Brain microvascular endothelial cell (primary cell): Measurements from ENCODE around the gene CTNS.
A peak's percentile ranks its signal among the peaks of the same experiment; 100 is the strongest.

Experiments used
- DNase-seq: peaks from one replicate; pipeline ENCODE4 v3.0.0-alpha.2; 2020
- H3K27ac ChIP-seq: fragments of 250-450 bp; sonication (Bioruptor Pico); 2 replicates; pipeline ENCODE4 v1.5.1; 2020; ENCODE audit warnings: mild to moderate bottlenecking, moderate library complexity
- H3K27me3 ChIP-seq: fragments of 250-450 bp; sonication (Bioruptor Pico); replicated peaks from 2 replicates; pipeline ENCODE4 v1.5.1; 2020; ENCODE audit warnings: mild to moderate bottlenecking
- H3K36me3 ChIP-seq: fragments of 250-450 bp; sonication (Bioruptor Pico); replicated peaks from 2 replicates; pipeline ENCODE4 v1.5.1; 2020; ENCODE audit warnings: mild to moderate bottlenecking
- H3K4me3 ChIP-seq: 2 replicates; pipeline ENCODE4 v1.5.1; 2011; ENCODE audit warnings: low read depth, mild to moderate bottlenecking, control low read depth, low read length, moderate library complexity
- in situ Hi-C: cut with HindIII; loops from 2 replicates; pipeline ENCODE4 v1.10.0; 2017; ENCODE audit warnings: low sequenced_read_pairs, low pct_ligation_motif_present
- TF ChIP-seq, protein P1 (sequence below): IDR thresholded peaks from 2 replicates; pipeline ENCODE4 v1.5.1; 2011; ENCODE audit warnings: low read depth, mild to moderate bottlenecking, moderate library complexity, low read length, control low read depth, inconsistent platforms; ENCODE audit errors: missing control alignments

CTNS gene

DNA sequence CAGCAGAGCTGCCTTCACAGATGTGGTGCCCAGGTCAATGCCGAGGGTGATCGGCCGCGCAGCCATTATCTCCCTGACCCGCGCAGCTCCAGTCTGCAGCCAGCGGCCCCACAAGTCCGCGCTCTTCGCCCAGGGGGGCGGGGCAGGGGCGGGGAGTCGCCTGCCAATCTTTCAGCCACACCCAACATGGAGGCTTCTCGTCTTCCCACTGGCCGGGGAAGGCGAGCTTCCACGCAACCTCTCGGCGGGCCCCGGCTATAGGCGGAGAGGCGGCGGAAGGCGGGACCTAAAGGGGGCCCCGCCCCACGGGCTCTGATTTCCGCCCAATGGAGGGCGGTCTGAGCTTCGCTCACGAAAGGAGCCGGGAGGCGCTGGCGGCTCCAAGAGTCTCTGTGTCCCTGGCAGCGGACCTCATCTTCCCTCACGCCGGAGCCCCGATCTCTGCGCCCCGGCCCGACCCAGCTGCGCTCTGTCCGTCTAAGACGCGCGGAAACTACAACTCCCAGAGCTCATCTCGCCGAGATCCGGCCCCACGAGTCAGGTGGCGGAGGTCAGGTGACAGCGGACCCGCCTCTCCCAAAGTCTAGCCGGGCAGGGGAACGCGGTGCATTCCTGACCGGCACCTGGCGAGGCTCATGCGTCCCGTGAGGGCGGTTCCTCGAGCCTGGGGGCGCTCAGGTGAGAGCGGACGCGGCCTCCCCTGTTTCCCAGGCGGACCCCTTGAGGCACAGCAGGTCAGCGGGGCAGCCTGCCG is at the start of gene CTNS, which contains the start of gene SHPK:
Gene CTNS, plus strand, starts transcription at position 607 of the 754 bp plus-strand sequence. CDS start 3,447 bp downstream, outside the sequence.
Gene SHPK, minus strand, starts transcription at position 97 of the 754 bp plus-strand sequence. Its CDS starts 31 bp downstream, at position 66.
- Histone ChIP-seq H3K27me3 (no peaks in the 10 kb centered on the region), H3K36me3 (no peaks in the 10 kb centered on the region), H3K4me3 (peak within 1 kb of the TSS; percentile 86), H3K27ac (peak within 1 kb of the TSS; percentile 98)
- DNase-seq, result peak; percentile 95
- in situ Hi-C loops, result no loop called here
- TF ChIP-seq, protein P1, sequence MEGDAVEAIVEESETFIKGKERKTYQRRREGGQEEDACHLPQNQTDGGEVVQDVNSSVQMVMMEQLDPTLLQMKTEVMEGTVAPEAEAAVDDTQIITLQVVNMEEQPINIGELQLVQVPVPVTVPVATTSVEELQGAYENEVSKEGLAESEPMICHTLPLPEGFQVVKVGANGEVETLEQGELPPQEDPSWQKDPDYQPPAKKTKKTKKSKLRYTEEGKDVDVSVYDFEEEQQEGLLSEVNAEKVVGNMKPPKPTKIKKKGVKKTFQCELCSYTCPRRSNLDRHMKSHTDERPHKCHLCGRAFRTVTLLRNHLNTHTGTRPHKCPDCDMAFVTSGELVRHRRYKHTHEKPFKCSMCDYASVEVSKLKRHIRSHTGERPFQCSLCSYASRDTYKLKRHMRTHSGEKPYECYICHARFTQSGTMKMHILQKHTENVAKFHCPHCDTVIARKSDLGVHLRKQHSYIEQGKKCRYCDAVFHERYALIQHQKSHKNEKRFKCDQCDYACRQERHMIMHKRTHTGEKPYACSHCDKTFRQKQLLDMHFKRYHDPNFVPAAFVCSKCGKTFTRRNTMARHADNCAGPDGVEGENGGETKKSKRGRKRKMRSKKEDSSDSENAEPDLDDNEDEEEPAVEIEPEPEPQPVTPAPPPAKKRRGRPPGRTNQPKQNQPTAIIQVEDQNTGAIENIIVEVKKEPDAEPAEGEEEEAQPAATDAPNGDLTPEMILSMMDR, result no peak

- H3K36me3 ChIP-seq, result peaks cover 2% of the 10 kb centered on the region
- TF ChIP-seq, protein P1, result no peak
- no peak overlapping the region for H3K4me3 ChIP-seq
- no peaks in the 10 kb centered on the region for H3K27me3 ChIP-seq
- H3K27ac ChIP-seq, result no peak overlapping the region
- DNase-seq, result no peak
- in situ Hi-C loops, result no loop called here
These were observed 46.8 kb upstream of the CTNS start for GRCh38 chr17:3589784-3590183.

DNA sequence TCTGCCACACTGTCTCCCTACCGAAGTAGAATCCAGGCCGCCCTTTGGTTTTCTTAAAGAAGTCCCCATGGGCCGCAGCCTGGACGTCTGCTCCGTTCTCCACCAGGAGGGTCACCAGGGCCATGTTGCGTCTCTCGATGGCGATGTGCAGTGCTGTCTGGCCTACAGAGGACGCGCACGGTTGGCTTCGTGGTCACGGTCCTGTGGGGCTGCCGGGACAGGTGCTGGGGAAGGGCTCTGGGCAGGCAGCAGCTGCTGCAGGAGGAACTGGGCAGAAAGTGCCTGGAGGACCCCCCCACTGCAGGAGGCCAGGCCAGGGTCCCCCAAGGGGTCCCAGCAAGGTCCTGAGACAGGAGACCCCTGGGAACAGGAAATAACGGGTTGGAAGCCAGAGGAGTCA is 46.3 kb upstream of the CTNS start:
- Histone ChIP-seq H3K27ac (no peak overlapping the region), H3K36me3 (peaks cover 2% of the 10 kb centered on the region), H3K27me3 (no peaks in the 10 kb centered on the region), H3K4me3 (no peak overlapping the region)
- no peak for DNase-seq
- in situ Hi-C loops, result no loop called here
- TF ChIP-seq, protein P1, result no peak

DNA sequence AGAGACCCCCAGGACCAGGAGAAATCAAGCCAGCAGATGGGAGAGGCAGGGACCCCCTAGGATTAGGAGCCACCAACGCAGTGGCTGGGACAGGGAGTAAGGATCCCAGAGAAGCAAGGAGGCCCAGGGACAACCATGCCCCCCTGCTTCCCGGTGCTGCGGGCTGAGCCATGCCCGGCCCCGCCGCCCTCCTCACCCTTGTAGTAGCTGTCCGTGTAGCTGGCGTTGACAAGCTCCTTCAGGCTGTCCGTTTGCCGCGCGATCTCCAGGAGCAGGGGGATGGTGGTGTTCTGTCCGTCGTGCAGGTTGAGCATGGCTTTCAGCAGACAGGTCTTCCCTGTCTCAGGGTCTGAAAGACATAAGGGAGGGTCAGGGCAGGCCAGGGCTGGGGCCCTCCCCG is 45.8 kb upstream of the CTNS start:
- H3K36me3 ChIP-seq, result peaks cover 2% of the 10 kb centered on the region
- in situ Hi-C loops, result no loop called here

DNA sequence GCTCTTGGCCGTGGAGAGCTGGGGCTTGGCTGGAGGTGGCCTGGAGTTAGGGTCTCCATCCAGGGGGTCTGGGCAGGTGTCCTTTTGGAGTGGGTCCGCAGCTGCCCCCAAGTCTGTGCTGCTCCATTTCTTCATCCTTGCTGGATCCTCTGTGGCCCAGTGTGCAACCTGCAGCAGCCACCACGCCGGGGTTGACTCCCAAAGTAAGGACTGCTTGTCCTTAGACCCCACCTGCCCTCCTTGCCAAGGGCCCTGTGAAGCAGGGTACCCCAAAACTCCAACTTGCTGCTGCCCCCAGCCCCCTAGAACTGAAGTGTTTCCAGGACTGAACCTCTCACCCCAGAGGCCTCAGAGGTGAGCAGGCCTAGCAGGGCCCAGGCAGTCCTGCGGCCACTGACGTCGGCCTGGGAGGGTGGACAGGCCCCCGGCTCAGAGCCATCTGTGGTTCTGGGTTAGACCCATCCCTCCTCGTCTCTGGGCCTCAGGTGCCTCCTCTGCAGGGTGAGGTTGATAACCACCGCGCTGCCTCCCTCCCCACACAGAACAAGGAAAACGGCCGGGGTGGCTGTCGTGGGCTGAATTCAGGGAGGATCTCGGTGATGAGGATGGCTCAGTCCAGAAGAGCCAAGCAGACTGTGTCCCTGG is 44.2 kb upstream of the CTNS start:
- DNase-seq, result no peak
- Histone ChIP-seq H3K27me3 (no peaks in the 10 kb centered on the region), H3K36me3 (no peaks in the 10 kb centered on the region), H3K4me3 (no peak overlapping the region), H3K27ac (no peak overlapping the region)
- in situ Hi-C loops, result no loop called here
- TF ChIP-seq, protein P1, result no peak

More for the DNA sequence above, 45.8 kb upstream of the CTNS start:
- Histone ChIP-seq H3K27ac (no peak overlapping the region), H3K4me3 (no peak overlapping the region), H3K27me3 (no peaks in the 10 kb centered on the region)
- no peak for DNase-seq
- TF ChIP-seq, protein P1, result no peak
